GM21381 (cell line): ENCODE data around the gene ARPC1A.
"Not testable (repeated sequence)": the region's sequence is repeated elsewhere in the genome, so short reads cannot be mapped to it uniquely, and the experiment has no call there.

Experiments used
- ATAC-seq: cut with Tn5 transposase; IDR thresholded peaks from one replicate; pipeline ENCODE4 v1.9.1; 2021; ENCODE audit warnings: mild to moderate bottlenecking, moderate library complexity; ENCODE audit not compliant: unreplicated experiment

The ARPC1A gene

GRCh38 chr7:99325592-99326407 is at the start of gene ARPC1A:
TSS of gene ARPC1A (plus strand) at chr7:99325898. CDS start at chr7:99333354, 7,456 bp downstream.
- peak; percentile 94 for ATAC-seq

DNA sequence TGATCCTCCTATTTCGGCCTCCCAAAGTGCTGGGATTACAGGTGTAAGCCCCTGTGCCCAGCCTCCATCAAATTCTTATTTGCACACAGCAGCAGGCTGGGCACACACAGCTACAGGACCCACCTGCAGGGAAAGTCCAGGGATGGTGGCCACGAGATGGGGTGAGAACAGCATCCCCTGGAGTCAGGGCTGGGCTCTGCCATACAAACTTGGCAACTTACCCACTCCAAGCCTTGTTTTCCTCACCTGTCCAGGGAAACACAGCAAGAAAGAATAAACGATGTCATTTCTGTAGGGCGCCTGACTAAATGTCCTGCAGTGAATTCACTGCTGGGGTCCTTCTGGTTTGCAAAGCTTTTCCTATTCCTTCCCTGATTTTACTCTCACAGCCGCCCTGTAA is 47.5 kb upstream of the ARPC1A start:
- no peak for ATAC-seq

DNA sequence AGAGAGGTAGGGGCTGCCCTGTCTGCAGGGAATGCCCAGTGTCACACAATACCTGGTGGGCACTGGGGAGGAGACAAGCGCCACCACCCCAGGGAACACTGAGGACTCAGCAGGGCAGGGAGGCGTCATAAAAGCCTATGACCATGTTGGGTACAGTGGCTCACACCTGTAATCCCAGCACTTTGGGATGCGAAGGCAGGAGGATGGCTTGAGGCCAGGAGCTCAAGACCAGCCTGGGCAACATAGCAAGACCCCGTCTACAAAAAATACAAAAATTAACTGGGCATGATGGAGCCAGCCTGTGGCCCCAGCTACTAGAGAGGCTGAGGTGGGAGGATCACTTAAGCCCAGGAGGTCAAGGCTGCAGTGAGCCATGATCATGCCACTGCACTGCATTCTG is 41.5 kb upstream of the ARPC1A start:
- ATAC-seq, result not testable (repeated sequence)

DNA sequence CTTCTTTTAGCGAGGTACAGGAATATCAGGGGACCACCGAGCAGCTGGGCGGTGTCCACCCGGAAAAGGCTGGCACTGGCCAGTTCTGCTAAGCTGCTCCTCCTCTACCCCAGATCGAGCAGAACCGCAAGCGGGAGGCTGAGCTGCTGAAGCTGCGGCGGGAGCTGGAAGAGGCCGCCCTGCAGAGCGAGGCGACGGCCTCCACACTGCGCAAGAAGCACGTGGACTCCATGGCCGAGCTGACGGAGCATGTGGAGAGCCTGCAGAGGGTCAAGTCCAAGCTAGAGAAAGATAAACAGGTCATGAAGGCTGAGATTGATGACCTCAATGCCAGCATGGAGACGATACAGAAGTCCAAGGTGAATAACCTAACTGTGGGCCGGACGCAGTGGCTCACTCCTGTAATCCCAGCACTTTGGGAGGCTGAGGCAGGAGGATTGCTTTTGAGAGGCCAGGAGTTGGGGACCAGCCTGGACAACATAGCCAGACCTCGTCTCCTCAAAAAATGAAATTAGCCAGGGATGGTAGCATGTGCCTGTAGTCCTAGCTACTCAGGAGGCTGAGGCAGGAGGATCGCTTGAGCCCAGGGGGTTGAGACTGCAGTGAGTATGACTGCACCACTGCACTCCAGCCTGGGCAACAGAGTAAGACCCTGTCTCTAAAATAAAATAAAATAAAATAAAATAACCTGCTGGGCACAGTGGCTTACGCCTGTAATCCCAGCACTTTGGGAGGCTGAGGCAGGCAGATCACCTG is 37.7 kb upstream of the ARPC1A start:
- ATAC-seq, result no peak

- no peak for ATAC-seq
Observed at GRCh38 chr7:99289185-99289584, 36.5 kb upstream of the ARPC1A start.

GRCh38 chr7:99290148-99290547 is 35.5 kb upstream of the ARPC1A start:
- ATAC-seq, result not testable (repeated sequence)

DNA sequence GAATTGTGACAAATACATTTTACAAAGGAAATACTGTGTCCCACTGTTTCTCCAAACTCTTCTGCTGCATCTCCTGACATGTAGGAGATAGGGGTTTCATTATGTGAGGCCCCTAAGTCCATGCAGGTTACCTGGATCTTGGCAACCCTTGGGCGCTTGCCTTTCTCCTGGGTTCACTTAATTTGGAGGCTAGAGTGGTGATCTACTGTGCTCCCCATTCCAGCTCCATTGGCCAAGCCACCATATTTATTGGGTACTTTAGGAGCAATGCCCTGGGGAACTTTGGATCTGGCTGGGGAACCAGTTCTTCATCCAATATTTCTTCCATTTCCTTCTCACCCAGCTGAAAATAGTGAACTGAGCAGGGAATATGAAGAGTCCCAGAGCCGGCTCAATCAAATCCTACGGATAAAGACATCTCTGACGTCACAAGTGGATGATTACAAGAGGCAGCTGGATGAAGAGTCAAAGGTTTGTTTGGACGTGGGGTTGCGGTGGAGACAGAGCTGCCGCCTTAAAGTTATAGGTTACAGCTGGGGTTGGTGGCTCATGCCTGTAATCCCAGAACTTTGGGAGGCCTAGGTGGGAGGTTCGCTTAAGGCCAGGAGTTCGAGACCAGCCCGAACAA is 34.6 kb upstream of the ARPC1A start:
- ATAC-seq, result no peak

GRCh38 chr7:99292127-99292526 is 33.6 kb upstream of the ARPC1A start:
- ATAC-seq, result no peak

- no peak for ATAC-seq
Observed at GRCh38 chr7:99293167-99293566, 32.5 kb upstream of the ARPC1A start.

DNA sequence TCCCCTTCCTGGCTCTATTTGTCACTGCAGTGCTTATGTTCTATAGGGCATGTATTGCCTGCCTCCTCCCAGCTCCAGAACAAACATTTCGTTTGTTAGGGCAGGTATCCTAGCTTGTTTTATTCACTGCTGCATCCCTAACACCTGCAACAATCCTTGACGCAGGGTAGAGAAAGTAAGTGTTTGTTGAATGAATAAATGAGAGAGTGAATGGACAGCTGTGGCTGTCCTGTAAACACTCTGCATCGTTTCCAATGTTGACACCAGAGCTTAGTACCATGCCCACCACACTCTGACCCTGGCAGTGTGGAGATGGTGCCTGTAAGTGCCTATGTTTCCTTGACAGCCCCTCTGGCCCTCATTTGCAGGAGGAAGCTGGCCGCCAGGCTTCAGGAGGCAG is 32.0 kb upstream of the ARPC1A start:
- ATAC-seq, result no peak

DNA sequence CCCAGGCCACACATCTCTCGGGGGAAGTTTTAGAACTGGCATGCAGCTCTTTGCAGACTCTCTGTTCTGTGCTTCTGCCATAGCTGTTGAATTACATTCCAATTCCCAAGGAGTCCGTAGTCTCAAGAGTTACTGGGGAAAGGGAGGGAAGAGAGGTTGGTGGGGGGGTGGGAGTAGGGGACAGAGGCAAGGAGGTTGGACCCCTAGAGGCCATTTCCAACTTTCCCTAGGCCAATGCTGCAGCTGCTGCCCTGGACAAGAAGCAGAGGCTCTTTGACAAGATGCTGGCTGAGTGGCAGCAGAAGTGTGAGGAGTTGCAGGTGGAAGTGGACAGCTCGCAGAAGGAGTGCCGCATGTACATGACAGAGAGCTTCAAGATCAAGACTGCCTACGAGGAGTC is 29.2 kb upstream of the ARPC1A start:
- no peak for ATAC-seq

- ATAC-seq, result no peak
Observed at GRCh38 chr7:99301496-99301895, 24.2 kb upstream of the ARPC1A start.

- no peak for ATAC-seq
Observed at GRCh38 chr7:99305473-99306260, 20.0 kb upstream of the ARPC1A start.

DNA sequence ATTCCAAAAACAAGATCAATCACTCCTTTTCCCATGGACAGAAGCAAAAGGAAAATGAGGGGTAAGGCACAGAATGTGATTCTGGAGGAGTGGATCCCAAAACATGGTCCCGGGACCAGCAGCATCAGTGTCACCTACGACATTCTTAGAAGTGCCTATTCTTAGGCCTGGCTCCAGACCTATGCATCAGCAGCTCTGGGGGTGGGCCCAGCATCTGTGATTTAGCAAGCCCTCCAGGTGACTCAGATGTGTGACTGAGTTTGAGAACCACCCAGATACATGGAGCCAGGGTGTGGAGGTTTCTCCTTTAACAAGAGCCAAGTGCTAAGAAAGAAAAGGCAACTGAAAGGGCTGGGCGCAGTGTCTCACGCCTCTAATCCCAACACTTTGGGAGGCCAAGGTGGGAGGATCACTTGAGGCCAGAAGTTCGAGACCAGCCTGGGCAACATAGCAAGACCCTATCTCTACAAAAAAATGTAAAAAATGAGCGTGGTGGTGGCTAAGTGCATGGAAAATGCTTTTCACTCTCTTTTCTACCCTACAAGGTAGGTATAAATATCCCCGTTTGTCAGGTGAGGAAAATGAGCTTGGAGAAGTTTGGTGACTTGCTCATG is 17.1 kb upstream of the ARPC1A start:
- no peak for ATAC-seq

- no peak for ATAC-seq
Observed at GRCh38 chr7:99309111-99309510, 16.6 kb upstream of the ARPC1A start.

- no peak for ATAC-seq
Observed at GRCh38 chr7:99310004-99310403, 15.7 kb upstream of the ARPC1A start.

- no peak for ATAC-seq
Observed at GRCh38 chr7:99311702-99312101, 14.0 kb upstream of the ARPC1A start.

- ATAC-seq, result no peak
Observed at GRCh38 chr7:99312316-99313203, 13.1 kb upstream of the ARPC1A start.

- no peak for ATAC-seq
Observed at GRCh38 chr7:99313204-99313573, 12.5 kb upstream of the ARPC1A start.

GRCh38 chr7:99314504-99314903 is 11.2 kb upstream of the ARPC1A start:
- peak; percentile 69 for ATAC-seq
